Karpas-422 (cell line): ENCODE results near the gene MAD1L1. TPM values are rescaled to one million over a fixed set of nuclear protein-coding genes. Genes with fewer than 3 reads are reported as not detected.

ENCODE experiments used
- DNase-seq: peaks from one replicate; pipeline ENCODE4 v3.0.0-alpha.2; 2015
- H2AFZ ChIP-seq: fragments of 200-600 bp; sonication (generic); 2 replicates; pipeline ENCODE4 v1.6.1; 2014; ENCODE audit warnings: antibody characterized with exemption, low read length, mixed read lengths
- H3K27ac ChIP-seq: fragments of 200-600 bp; sonication (generic); 2 replicates; pipeline ENCODE4 v1.5.1; 2014; ENCODE audit warnings: mild to moderate bottlenecking, low read length, moderate library complexity
- H3K27me3 ChIP-seq: fragments of 200-600 bp; sonication (generic); 2 replicates; pipeline ENCODE4 v1.6.1; 2014; ENCODE audit warnings: low read length, mixed read lengths
- H3K36me3 ChIP-seq: fragments of 200-600 bp; sonication (generic); 2 replicates; pipeline ENCODE4 v1.6.1; 2014; ENCODE audit warnings: low read length, mixed read lengths; ENCODE audit not compliant: insufficient read depth
- H3K4me1 ChIP-seq: fragments of 200-600 bp; sonication (generic); 2 replicates; pipeline ENCODE4 v1.6.1; 2014; ENCODE audit warnings: mild to moderate bottlenecking, low read length, mixed read lengths
- H3K4me2 ChIP-seq: fragments of 200-600 bp; sonication (generic); 2 replicates; pipeline ENCODE4 v1.6.1; 2014; ENCODE audit warnings: low read length, low read depth, mild to moderate bottlenecking; ENCODE audit not compliant: poor library complexity, severe bottlenecking
- H3K4me3 ChIP-seq: fragments of 200-600 bp; sonication (generic); 2 replicates; pipeline ENCODE4 v1.5.1; 2014; ENCODE audit warnings: mild to moderate bottlenecking, antibody characterized with exemption, low read length, mixed read lengths
- H3K79me2 ChIP-seq: fragments of 200-600 bp; sonication (generic); 2 replicates; pipeline ENCODE4 v1.6.1; 2014; ENCODE audit warnings: mild to moderate bottlenecking, low read length, mixed read lengths
- H3K9ac ChIP-seq: fragments of 200-600 bp; sonication (generic); 2 replicates; pipeline ENCODE4 v1.6.0; 2014; ENCODE audit warnings: low read length
- H3K9me2 ChIP-seq: fragments of 200-600 bp; sonication (generic), shearing (Covaris generic); replicated peaks from 2 replicates; pipeline ENCODE4 v1.6.0; 2014; ENCODE audit warnings: mild to moderate bottlenecking, low read length, moderate library complexity; ENCODE audit not compliant: insufficient read depth
- H3K9me3 ChIP-seq: fragments of 300-700, 200-600 bp; sonication (generic); 2 replicates; pipeline ENCODE4 v1.6.1; 2014; ENCODE audit warnings: low read length, mixed read lengths
- H4K20me1 ChIP-seq: fragments of 200-600 bp; sonication (generic); 2 replicates; pipeline ENCODE4 v1.6.1; 2014; ENCODE audit warnings: mild to moderate bottlenecking, antibody characterized with exemption, low read length, low read depth; ENCODE audit not compliant: insufficient read depth
- total RNA-seq: library from RNA; depleted of rRNA; stranded (reverse); fragments of >200 nt; shearing (Covaris generic); gene quantifications from 2 replicates; pipeline ENCODE4 v1.2.3, GENCODE V29; 2014; ENCODE audit warnings: low replicate concordance

The MAD1L1 gene
- total RNA-seq, 1 experiment from 2014 or later, result 38.6 TPM

- no peak overlapping the region for H3K9ac ChIP-seq
- no peaks in the 10 kb centered on the region for H4K20me1 ChIP-seq
- H3K9me2 ChIP-seq, result no peaks in the 10 kb centered on the region
- H3K4me2 ChIP-seq, result no peak overlapping the region
- H3K36me3 ChIP-seq, result no peaks in the 10 kb centered on the region; the same call in 1 of the 2 replicates
- DNase-seq, result no peak
- H3K79me2 ChIP-seq, result peaks cover 44% of the 10 kb centered on the region
- no peak overlapping the region for H2AFZ ChIP-seq
- H3K27ac ChIP-seq, result no peak overlapping the region
- peaks cover 5% of the 10 kb centered on the region for H3K4me1 ChIP-seq
- no peak overlapping the region for H3K4me3 ChIP-seq
- H3K9me3 ChIP-seq, result no peaks in the 10 kb centered on the region
- no peaks in the 10 kb centered on the region for H3K27me3 ChIP-seq
Measured at GRCh38 chr7:2185715-2186114, 47.0 kb downstream of the MAD1L1 start.

DNA sequence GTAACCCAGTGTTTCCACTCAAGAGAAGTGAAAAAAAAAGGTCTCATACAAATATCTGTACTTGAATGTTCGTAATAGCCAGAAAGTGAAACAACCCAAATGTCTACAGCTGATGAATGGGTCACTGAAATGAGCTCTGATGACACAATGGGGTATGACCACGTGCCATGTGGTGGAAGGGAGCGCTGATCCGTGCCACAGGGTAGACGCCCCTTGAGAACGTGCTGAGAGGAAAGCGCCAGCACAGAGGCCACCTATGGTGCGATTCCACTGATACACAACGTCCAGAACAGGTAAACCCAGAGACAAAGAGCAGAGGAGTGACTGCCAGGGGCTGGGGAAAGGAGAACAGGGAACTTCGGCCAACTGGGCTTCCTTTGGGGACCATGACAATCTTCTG is 50.3 kb downstream of the MAD1L1 start:
- no peak overlapping the region for H2AFZ ChIP-seq
- H3K4me1 ChIP-seq, result peaks cover 5% of the 10 kb centered on the region
- H3K9me3 ChIP-seq, result no peaks in the 10 kb centered on the region
- H3K79me2 ChIP-seq, result peaks cover 19% of the 10 kb centered on the region
- H3K36me3 ChIP-seq, result no peaks in the 10 kb centered on the region; the same call in 1 of the 2 replicates
- DNase-seq, result no peak
- no peak overlapping the region for H3K27ac ChIP-seq
- no peak overlapping the region for H3K9ac ChIP-seq
- no peaks in the 10 kb centered on the region for H4K20me1 ChIP-seq
- no peak overlapping the region for H3K4me2 ChIP-seq
- no peaks in the 10 kb centered on the region for H3K27me3 ChIP-seq
- H3K4me3 ChIP-seq, result no peak overlapping the region
- H3K9me2 ChIP-seq, result no peaks in the 10 kb centered on the region

DNA sequence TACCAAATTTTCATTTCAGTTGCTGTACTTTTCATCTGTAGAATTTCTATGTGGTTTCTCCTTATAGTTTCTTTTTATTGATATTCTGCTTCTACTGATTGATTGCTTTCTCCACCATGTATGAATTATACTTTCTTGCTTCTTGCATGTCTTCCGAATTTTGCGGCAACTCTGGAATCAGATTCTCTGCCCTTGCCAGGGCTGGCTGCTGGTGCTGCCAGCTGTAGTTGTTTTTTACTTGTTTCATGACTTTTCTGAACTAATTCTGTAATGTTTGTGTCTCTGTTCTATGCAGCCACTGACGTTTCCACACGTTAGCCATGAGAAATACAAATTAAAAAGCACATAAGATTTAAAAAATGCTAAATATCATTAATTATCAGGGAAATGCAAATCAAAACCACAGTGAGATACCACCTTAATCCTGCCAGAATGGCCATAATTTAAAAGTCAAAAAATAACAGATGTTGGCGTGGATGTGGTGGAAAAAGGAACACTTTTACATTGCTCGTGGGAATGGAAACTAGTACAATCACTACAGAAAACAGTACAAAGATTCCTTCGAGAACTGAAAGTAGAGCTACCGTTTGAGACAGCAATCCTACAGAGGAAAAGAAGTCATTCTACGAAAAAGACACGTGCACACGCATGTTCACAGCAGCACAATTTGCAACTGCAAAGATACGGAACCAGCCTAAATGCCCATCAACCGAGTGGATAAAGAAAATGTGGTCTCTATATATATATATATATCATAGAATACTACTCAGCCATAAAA is 51.5 kb downstream of the MAD1L1 start:
- Histone ChIP-seq H3K4me2 (no peak overlapping the region), H3K4me3 (no peak overlapping the region), H3K4me1 (peaks cover 5% of the 10 kb centered on the region), H2AFZ (no peak overlapping the region), H3K36me3 (no peaks in the 10 kb centered on the region; the same call in 1 of the 2 replicates), H3K27ac (no peak overlapping the region), H3K79me2 (peaks cover 14% of the 10 kb centered on the region), H3K27me3 (no peaks in the 10 kb centered on the region), H4K20me1 (no peaks in the 10 kb centered on the region), H3K9ac (no peak overlapping the region), H3K9me3 (no peaks in the 10 kb centered on the region), H3K9me2 (no peaks in the 10 kb centered on the region)
- DNase-seq, result no peak

GRCh38 chr7:2180081-2180480 is 52.7 kb downstream of the MAD1L1 start:
- Histone ChIP-seq H3K79me2 (peaks cover 6% of the 10 kb centered on the region; the same call in 1 of the 2 replicates), H3K4me2 (no peak overlapping the region), H3K4me1 (peaks cover 5% of the 10 kb centered on the region), H3K9me3 (no peaks in the 10 kb centered on the region), H3K27ac (no peak overlapping the region), H3K27me3 (no peaks in the 10 kb centered on the region), H3K9me2 (no peaks in the 10 kb centered on the region), H4K20me1 (no peaks in the 10 kb centered on the region), H3K9ac (no peak overlapping the region), H3K4me3 (no peak overlapping the region), H2AFZ (no peak overlapping the region), H3K36me3 (no peaks in the 10 kb centered on the region)
- DNase-seq, result no peak

GRCh38 chr7:2175514-2175913 is 57.2 kb downstream of the MAD1L1 start:
- Histone ChIP-seq H3K9ac (no peak overlapping the region), H3K4me1 (no peaks in the 10 kb centered on the region), H3K4me2 (no peak overlapping the region), H3K27me3 (no peaks in the 10 kb centered on the region), H3K9me3 (no peaks in the 10 kb centered on the region), H3K36me3 (no peaks in the 10 kb centered on the region), H3K4me3 (no peak overlapping the region), H3K79me2 (no peaks in the 10 kb centered on the region), H3K27ac (no peak overlapping the region), H4K20me1 (no peaks in the 10 kb centered on the region), H2AFZ (no peak overlapping the region), H3K9me2 (no peaks in the 10 kb centered on the region)
- no peak for DNase-seq

GRCh38 chr7:2175091-2175490 is 57.7 kb downstream of the MAD1L1 start:
- Histone ChIP-seq H3K9ac (no peak overlapping the region), H4K20me1 (no peaks in the 10 kb centered on the region), H3K36me3 (no peaks in the 10 kb centered on the region), H3K79me2 (no peaks in the 10 kb centered on the region), H3K9me3 (no peaks in the 10 kb centered on the region), H3K27me3 (no peaks in the 10 kb centered on the region), H3K4me2 (no peak overlapping the region), H3K9me2 (no peaks in the 10 kb centered on the region), H2AFZ (no peak overlapping the region), H3K4me3 (no peak overlapping the region), H3K27ac (no peak overlapping the region), H3K4me1 (no peaks in the 10 kb centered on the region)
- DNase-seq, result no peak

GRCh38 chr7:2173189-2173827 is 59.4 kb downstream of the MAD1L1 start:
- Histone ChIP-seq H3K27me3 (no peaks in the 10 kb centered on the region), H4K20me1 (no peaks in the 10 kb centered on the region), H3K79me2 (no peaks in the 10 kb centered on the region), H2AFZ (no peak overlapping the region), H3K27ac (no peak overlapping the region), H3K4me2 (no peak overlapping the region), H3K4me1 (no peaks in the 10 kb centered on the region), H3K36me3 (no peaks in the 10 kb centered on the region), H3K9ac (no peak overlapping the region), H3K9me3 (no peaks in the 10 kb centered on the region), H3K9me2 (no peaks in the 10 kb centered on the region), H3K4me3 (no peak overlapping the region)
- no peak for DNase-seq

GRCh38 chr7:2172311-2173188 is 60.2 kb downstream of the MAD1L1 start:
- Histone ChIP-seq H3K9me3 (no peaks in the 10 kb centered on the region), H2AFZ (no peak overlapping the region), H3K4me3 (no peak overlapping the region), H3K4me1 (no peaks in the 10 kb centered on the region), H3K79me2 (no peaks in the 10 kb centered on the region), H3K9me2 (no peaks in the 10 kb centered on the region), H3K27ac (no peak overlapping the region), H3K27me3 (no peaks in the 10 kb centered on the region), H3K36me3 (no peaks in the 10 kb centered on the region), H4K20me1 (no peaks in the 10 kb centered on the region), H3K9ac (no peak overlapping the region), H3K4me2 (no peak overlapping the region)
- DNase-seq, result no peak
